IMR-90 (cell line): ENCODE results near the gene HIVEP1. TPM values are rescaled to one million over a fixed set of nuclear protein-coding genes. Genes with fewer than 3 reads are reported as not detected.

ENCODE experiments used
- ATAC-seq: fragments of 200-7000 bp; cut with Tn5 transposase; 2 replicates; pipeline ENCODE4 v1.9.1; 2020; ENCODE audit warnings: low read depth, mild to moderate bottlenecking, moderate library complexity
- BruUV-seq: library from RNA; stranded (reverse); fragments of 400-500 nt; replicated peaks from 2 replicates; lab custom pipeline; 2021; lab: Mats Ljungman, UMichigan
- CTCF ChIA-PET: fragments of 300-600 bp; formaldehyde crosslinking; extraction: SDS; loops from one replicate; lab custom pipeline; 2021; ENCODE audit warnings: antibody characterized with exemption; lab: Yijun Ruan, JAX
- POLR2A ChIA-PET: fragments of 300-600 bp; sonication (Branson Sonifier 250); formaldehyde crosslinking; loops from one replicate; lab custom pipeline; 2022; ENCODE audit warnings: antibody characterized with exemption; ENCODE audit not compliant: unreplicated experiment; lab: Charles Lee
- DNase-seq: peaks from one replicate; pipeline ENCODE4 v3.0.0; 2013
- H2AFZ ChIP-seq: replicated peaks from 2 replicates; pipeline ENCODE3; 2013; ENCODE audit warnings: low read length, mild to moderate bottlenecking; ENCODE audit not compliant: poor library complexity
- H2AK5ac ChIP-seq: 2 replicates; pipeline ENCODE4 v1.6.1; 2013; ENCODE audit warnings: low read depth, low read length, inconsistent platforms
- H2AK9ac ChIP-seq: replicated peaks from 2 replicates; pipeline ENCODE3; 2013; ENCODE audit warnings: mild to moderate bottlenecking, low read depth, low read length, moderate library complexity; ENCODE audit not compliant: poor library complexity
- H2BK120ac ChIP-seq: 2 replicates; pipeline ENCODE4 v1.6.1; 2013; ENCODE audit warnings: low read depth, low read length, inconsistent platforms
- H2BK15ac ChIP-seq: 3 replicates; pipeline ENCODE4 v1.6.1; 2013; ENCODE audit warnings: low read depth, low read length, inconsistent platforms
- H2BK20ac ChIP-seq: 2 replicates; pipeline ENCODE4 v1.6.1; 2013; ENCODE audit warnings: low read depth, mild to moderate bottlenecking, inconsistent platforms, low read length, moderate library complexity
- H2BK5ac ChIP-seq: 2 replicates; pipeline ENCODE4 v1.6.1; 2013; ENCODE audit warnings: mild to moderate bottlenecking, low read depth, low read length, inconsistent platforms; ENCODE audit not compliant: poor library complexity, severe bottlenecking
- H3K14ac ChIP-seq: replicated peaks from 2 replicates; pipeline ENCODE4 v1.6.1; 2013; ENCODE audit warnings: low read depth, low read length, inconsistent platforms
- H3K18ac ChIP-seq: 2 replicates; pipeline ENCODE4 v1.6.1; 2013; ENCODE audit warnings: low read depth, low read length, control low read depth
- H3K23ac ChIP-seq: 2 replicates; pipeline ENCODE4 v1.6.1; 2013; ENCODE audit warnings: low read depth, low read length, inconsistent platforms
- H3K27ac ChIP-seq: 2 replicates; pipeline ENCODE4 v1.5.1; 2013; ENCODE audit warnings: mild to moderate bottlenecking, control low read depth, low read length; ENCODE audit not compliant: insufficient read depth
- H3K27me3 ChIP-seq: 2 replicates; pipeline ENCODE4 v1.6.1; 2013; ENCODE audit warnings: low read length; ENCODE audit not compliant: control insufficient read depth, insufficient read depth
- H3K36me3 ChIP-seq: 2 replicates; pipeline ENCODE4 v1.6.1; 2013; ENCODE audit warnings: low read length, mixed read lengths; ENCODE audit not compliant: control insufficient read depth, insufficient read depth
- H3K4ac ChIP-seq: 2 replicates; pipeline ENCODE4 v1.6.1; 2013; ENCODE audit warnings: low read depth, low read length, inconsistent platforms
- H3K4me1 ChIP-seq: 2 replicates; pipeline ENCODE4 v1.6.1; 2013; ENCODE audit warnings: low read length, mixed read lengths; ENCODE audit not compliant: control insufficient read depth, insufficient read depth
- H3K4me2 ChIP-seq: 2 replicates; pipeline ENCODE4 v1.6.1; 2013; ENCODE audit warnings: low read depth, mild to moderate bottlenecking, control low read depth, low read length, moderate library complexity
- H3K4me3 ChIP-seq: 2 replicates; pipeline ENCODE4 v1.5.1; 2013; ENCODE audit warnings: low read depth, mild to moderate bottlenecking, control low read depth, low read length, moderate library complexity; ENCODE audit not compliant: insufficient read depth
- H3K56ac ChIP-seq: 2 replicates; pipeline ENCODE4 v1.6.1; 2013; ENCODE audit warnings: low read length, inconsistent platforms; ENCODE audit not compliant: insufficient read depth; ENCODE audit errors: extremely low read depth
- H3K79me1 ChIP-seq, 2 experiments: 2 replicates each; pipeline ENCODE4 v1.6.1; 2013; ENCODE audit warnings: low read length in 2 of 2, inconsistent platforms in 1 of 2, low read depth in 1 of 2
- H3K9ac ChIP-seq: 2 replicates; pipeline ENCODE4 v1.6.1; 2013; ENCODE audit warnings: low read depth, low read length, control low read depth
- H3K9me1 ChIP-seq: 2 replicates; pipeline ENCODE4 v1.6.1; 2013; ENCODE audit warnings: low read length, inconsistent platforms; ENCODE audit not compliant: insufficient read depth
- H3K9me3 ChIP-seq: 2 replicates; pipeline ENCODE4 v1.6.1; 2013; ENCODE audit warnings: low read length; ENCODE audit not compliant: control insufficient read depth, insufficient read depth
- H4K20me1 ChIP-seq: 2 replicates; pipeline ENCODE4 v1.6.1; 2013; ENCODE audit warnings: low read length, inconsistent platforms; ENCODE audit not compliant: insufficient read depth
- H4K5ac ChIP-seq: 2 replicates; pipeline ENCODE4 v1.6.1; 2013; ENCODE audit warnings: mild to moderate bottlenecking, low read depth, low read length, control low read depth
- H4K8ac ChIP-seq, 2 experiments: 2 replicates each; pipeline ENCODE4 v1.6.1; 2013; ENCODE audit warnings: low read depth in 2 of 2, low read length in 2 of 2, control low read depth in 1 of 2, inconsistent platforms in 1 of 2
- H4K91ac ChIP-seq: 2 replicates; pipeline ENCODE4 v1.6.1; 2013; ENCODE audit warnings: low read depth, low read length, inconsistent platforms; ENCODE audit not compliant: insufficient read depth
- POLR2A ChIP-seq: IDR thresholded peaks from 2 replicates; pipeline ENCODE4 v1.6.1; 2012; ENCODE audit warnings: mild to moderate bottlenecking, low read depth, low read length
- dilution Hi-C: fragments of 300-500 bp; cut with HindIII; formaldehyde crosslinking; loops from one replicate; pipeline ENCODE4 v1.14.3; 2018; ENCODE audit warnings: low sequenced_read_pairs; ENCODE audit not compliant: unreplicated experiment
- in situ Hi-C: fragments of 300-500 bp; cut with MboI; formaldehyde crosslinking; loops from 3 replicates; pipeline ENCODE4 v1.14.3; 2019; ENCODE audit warnings: low sequenced_read_pairs, inconsistent platforms, mixed read lengths
- intact Hi-C: fragments of 100-400 bp; cut with micrococcal nuclease; formaldehyde crosslinking; loops from 2 replicates; pipeline ENCODE4 v1.10.0; 2022
- polyA plus RNA-seq, 3 experiments: library from polyadenylated mRNA; depleted of rRNA; stranded (reverse); fragments of >200 nt; gene quantifications; 2 replicates each; pipeline ENCODE4 v1.2.3, GENCODE V29; 2012; ENCODE audit warnings: low replicate concordance in 1 of 3
- total RNA-seq: library from RNA; depleted of rRNA; stranded (reverse); fragments of >200 nt; gene quantifications from 2 replicates; pipeline ENCODE4 v1.2.3, GENCODE V29; 2012

Gene HIVEP1
- total and polyA plus RNA-seq, 2 of the 4 experiments (the other 2 are of a cell fraction), result 13.0 to 17.2 TPM

GRCh38 chr6:12101653-12102312, 89.7 kb downstream of the HIVEP1 start:
- no peak overlapping the region for H2AK5ac ChIP-seq
- peaks cover 7 to 27% of the 10 kb centered on the region in 2 experiments; a peak in 2 of 4 replicates for H3K79me1 ChIP-seq
- no TSS peak for BruUV-seq
- no peaks in the 10 kb centered on the region for H3K27me3 ChIP-seq
- H3K18ac ChIP-seq, result no peak overlapping the region
- ChIA-PET CTCF (no interaction called here), POLR2A (no interaction called here)
- no peak overlapping the region for H3K27ac ChIP-seq
- in situ Hi-C loops, result no loop called here
- no peak overlapping the region for H4K5ac ChIP-seq
- H2BK15ac ChIP-seq, result no peak overlapping the region
- no peak overlapping the region for H2BK5ac ChIP-seq
- peaks cover 5% of the 10 kb centered on the region; the same call in 1 of the 2 replicates for H3K9me1 ChIP-seq
- H3K4ac ChIP-seq, result no peak overlapping the region
- H3K4me3 ChIP-seq, result no peak overlapping the region
- no peak for TF ChIP-seq POLR2A
- dilution Hi-C loops, result no loop called here
- no peak for DNase-seq
- H3K9me3 ChIP-seq, result no peaks in the 10 kb centered on the region
- no peak overlapping the region for H2AK9ac ChIP-seq
- H2AFZ ChIP-seq, result no peak overlapping the region
- H3K14ac ChIP-seq, result no peak overlapping the region
- no peak overlapping the region for H4K91ac ChIP-seq
- no peak overlapping the region for H3K56ac ChIP-seq
- intact Hi-C loops, result no loop called here
- H2BK20ac ChIP-seq, result no peak overlapping the region
- H4K20me1 ChIP-seq, result 0 out of 2 replicates have a peak, but pooled peaks cover 3% of the 10 kb centered on the region
- H3K9ac ChIP-seq, result no peak overlapping the region
- H3K4me1 ChIP-seq, result peaks cover 6% of the 10 kb centered on the region
- H3K36me3 ChIP-seq, result no peaks in the 10 kb centered on the region
- no peak overlapping the region for H4K8ac ChIP-seq
- H3K23ac ChIP-seq, result no peak overlapping the region
- H2BK120ac ChIP-seq, result no peak overlapping the region
- no peak for ATAC-seq
- no peak overlapping the region for H3K4me2 ChIP-seq
